Thyroid gland (tissue), 4 donors: Measurements from ENCODE around the gene OR6B1. TPM values are rescaled to one million over a fixed set of nuclear protein-coding genes. Genes with fewer than 3 reads are reported as not detected.

Experiments
- DNase-seq, 2 donors: peaks; one replicate each; pipeline ENCODE4 v3.0.0-alpha.2; 2019
- H3K27ac ChIP-seq, 3 donors: fragments of 200-600 bp; sonication (generic); 1 replicate in 2 of 3; 2 replicates in 1 of 3; pipeline ENCODE4 v1.5.1; 2016 to 2019; ENCODE audit warnings: mild to moderate bottlenecking in 1 of 3, moderate library complexity in 1 of 3
- H3K27me3 ChIP-seq: fragments of 200-600 bp; sonication (generic); one replicate; pipeline ENCODE4 v1.5.1; 2019
- H3K36me3 ChIP-seq, 2 donors: fragments of 200-600 bp; sonication (generic); one replicate each; pipeline ENCODE4 v1.5.1; 2016 to 2019
- H3K4me1 ChIP-seq, 2 donors: fragments of 200-600 bp; sonication (generic); one replicate each; pipeline ENCODE4 v1.5.1; 2017 to 2019
- H3K4me3 ChIP-seq, 3 donors: fragments of 200-600 bp; sonication (generic); replicated peaks in 1 of 3; 1 replicate in 2 of 3; 2 replicates in 1 of 3; pipeline ENCODE4 v1.5.1; 2016; ENCODE audit warnings: mild to moderate bottlenecking in 1 of 3
- H3K9me3 ChIP-seq: fragments of 200-600 bp; sonication (generic); one replicate; pipeline ENCODE4 v1.5.1; 2017
- POLR2A ChIP-seq, 2 donors: fragments of 450-650 bp; IDR thresholded peaks; one replicate each; pipeline ENCODE4 v1.6.1; 2017; ENCODE audit warnings: antibody characterized with exemption in 2 of 2, mild to moderate bottlenecking in 2 of 2, moderate library complexity in 1 of 2
- WGBS, 2 donors: methylation state at CpG; one replicate each; pipeline ENCODE4 v1.1.5; 2017; 5-methylcytosine and 5-hydroxymethylcytosine counted together
- intact Hi-C: fragments of 100-400 bp; cut with DNase I; formaldehyde crosslinking; loops from one replicate; pipeline ENCODE4 v1.15.1; 2023
- total RNA-seq, 4 donors: library from RNA; depleted of rRNA; stranded (reverse); fragments of >200 nt; gene quantifications; one replicate each; pipeline ENCODE4 v1.2.3, GENCODE V29; 2016
- TF ChIP-seq, protein P1 (sequence below), 6 experiments: fragments of 200-600 bp in 3 of 6; fragments of 450-650 bp in 3 of 6; sonication (generic) in 3 of 6; IDR thresholded peaks; one replicate each; pipeline ENCODE4 v1.5.1; 2016 to 2019; ENCODE audit warnings: antibody characterized with exemption in 6 of 6, mild to moderate bottlenecking in 2 of 6, inconsistent platforms in 1 of 6, moderate library complexity in 1 of 6

OR6B1 gene
- total RNA-seq, 4 donors from 2014 or later, result not detected

DNA sequence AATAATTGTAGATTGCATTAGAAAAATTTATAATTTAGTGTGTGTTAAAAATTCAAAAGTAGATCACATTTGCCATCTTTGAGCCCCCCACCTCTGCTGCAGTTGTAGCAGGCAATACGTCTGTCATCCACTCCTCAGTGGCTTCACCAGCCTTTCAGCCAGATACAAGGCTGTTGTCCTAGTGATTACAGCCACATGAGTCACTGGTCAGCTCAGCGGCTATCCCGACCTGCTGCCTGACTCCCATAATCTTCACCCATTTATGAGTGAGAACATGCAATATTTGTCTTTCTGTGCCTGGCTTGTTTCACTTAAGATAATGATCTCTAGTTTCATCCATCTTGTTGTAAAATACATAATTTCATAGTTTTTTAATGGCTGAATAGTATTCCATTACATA, 57.8 kb downstream of the OR6B1 start:
- no peak overlapping the region for H3K27ac ChIP-seq
- intact Hi-C loops, result no loop called here
- no peaks in the 10 kb centered on the region for H3K36me3 ChIP-seq
- DNase-seq, result no peak
- 92 to 93% methylated on average over 3 of the region's 3 CpGs for WGBS, 2 donors
- H3K27me3 ChIP-seq, result no peaks in the 10 kb centered on the region
- TF ChIP-seq, protein P1, sequence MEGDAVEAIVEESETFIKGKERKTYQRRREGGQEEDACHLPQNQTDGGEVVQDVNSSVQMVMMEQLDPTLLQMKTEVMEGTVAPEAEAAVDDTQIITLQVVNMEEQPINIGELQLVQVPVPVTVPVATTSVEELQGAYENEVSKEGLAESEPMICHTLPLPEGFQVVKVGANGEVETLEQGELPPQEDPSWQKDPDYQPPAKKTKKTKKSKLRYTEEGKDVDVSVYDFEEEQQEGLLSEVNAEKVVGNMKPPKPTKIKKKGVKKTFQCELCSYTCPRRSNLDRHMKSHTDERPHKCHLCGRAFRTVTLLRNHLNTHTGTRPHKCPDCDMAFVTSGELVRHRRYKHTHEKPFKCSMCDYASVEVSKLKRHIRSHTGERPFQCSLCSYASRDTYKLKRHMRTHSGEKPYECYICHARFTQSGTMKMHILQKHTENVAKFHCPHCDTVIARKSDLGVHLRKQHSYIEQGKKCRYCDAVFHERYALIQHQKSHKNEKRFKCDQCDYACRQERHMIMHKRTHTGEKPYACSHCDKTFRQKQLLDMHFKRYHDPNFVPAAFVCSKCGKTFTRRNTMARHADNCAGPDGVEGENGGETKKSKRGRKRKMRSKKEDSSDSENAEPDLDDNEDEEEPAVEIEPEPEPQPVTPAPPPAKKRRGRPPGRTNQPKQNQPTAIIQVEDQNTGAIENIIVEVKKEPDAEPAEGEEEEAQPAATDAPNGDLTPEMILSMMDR (IDR thresholded peaks at IDR 0.05), result no peak
- TF ChIP-seq POLR2A (IDR thresholded peaks at IDR 0.05), result no peak
- no peaks in the 10 kb centered on the region for H3K9me3 ChIP-seq
- no peaks in the 10 kb centered on the region for H3K4me1 ChIP-seq
- H3K4me3 ChIP-seq, result no peak overlapping the region

Other genes with a start within 250 kb of the OR6B1 start
- gene CTAGE6, start 242.6 kb upstream of the OR6B1 start, total RNA-seq, result under 1 TPM in 1 of 4 donors, not detected in 3; 0.40 TPM
- 10 to 100 TPM; 55.2 to 70.0 (median 58.8) TPM for gene TCAF1, start 98.1 kb upstream of the OR6B1 start, total RNA-seq
- not detected for gene OR2F2, start 65.1 kb upstream of the OR6B1 start, total RNA-seq
- not detected for gene OR2F1, start 45.5 kb upstream of the OR6B1 start, total RNA-seq
- gene OR2A5, start 48.6 kb downstream of the OR6B1 start, total RNA-seq, result not detected
- gene OR2A25, start 69.5 kb downstream of the OR6B1 start, total RNA-seq, result not detected
- not detected for gene OR2A12, start 86.0 kb downstream of the OR6B1 start, total RNA-seq
- not detected for gene OR2A2, start 109.3 kb downstream of the OR6B1 start, total RNA-seq
- gene OR2A14, start 122.9 kb downstream of the OR6B1 start, total RNA-seq, result not detected
- gene CTAGE4, start 183.1 kb downstream of the OR6B1 start, total RNA-seq, result 10 to 100 TPM in 3 of 4 donors, 1 to 10 TPM in 1; 4.7 to 27.4 (median 14.0) TPM
- 10 to 100 TPM; 31.0 to 69.1 (median 38.9) TPM for gene ARHGEF35, start 195.5 kb downstream of the OR6B1 start, total RNA-seq
- 1 to 10 TPM in 2 of 4 donors, under 1 TPM in 2; 0.40 to 3.7 (median 0.97) TPM for gene OR2A42, start 239.3 kb downstream of the OR6B1 start, total RNA-seq